Measurements from ENCODE around the gene NPM3.

- TF ChIP-seq CTCF (IDR thresholded peaks at IDR 0.05 in 4 of 5, conservative IDR thresholded peaks at IDR 0.05 in 1 of 5): no peak
- no peak for TF ChIP-seq POLR2A (IDR thresholded peaks at IDR 0.05)
These were observed 20.3 kb upstream of the NPM3 start for GRCh38 chr10:101803511-101803910.

Data from gastrocnemius medialis (tissue), 4 donors.